GM18498 (cell line): ENCODE measurements around the gene MAP3K15.
"Not testable (repeated sequence)": the region's sequence is repeated elsewhere in the genome, so short reads cannot be mapped to it uniquely, and the experiment has no call there.

Experiments
- ATAC-seq: cut with Tn5 transposase; IDR thresholded peaks from one replicate; pipeline ENCODE4 v1.9.1; 2021; ENCODE audit warnings: mild to moderate bottlenecking, moderate library complexity; ENCODE audit not compliant: unreplicated experiment

Gene MAP3K15

GRCh38 chrX:19422661-19423060, 92.6 kb downstream of the MAP3K15 start:
- ATAC-seq = not testable (repeated sequence)

DNA sequence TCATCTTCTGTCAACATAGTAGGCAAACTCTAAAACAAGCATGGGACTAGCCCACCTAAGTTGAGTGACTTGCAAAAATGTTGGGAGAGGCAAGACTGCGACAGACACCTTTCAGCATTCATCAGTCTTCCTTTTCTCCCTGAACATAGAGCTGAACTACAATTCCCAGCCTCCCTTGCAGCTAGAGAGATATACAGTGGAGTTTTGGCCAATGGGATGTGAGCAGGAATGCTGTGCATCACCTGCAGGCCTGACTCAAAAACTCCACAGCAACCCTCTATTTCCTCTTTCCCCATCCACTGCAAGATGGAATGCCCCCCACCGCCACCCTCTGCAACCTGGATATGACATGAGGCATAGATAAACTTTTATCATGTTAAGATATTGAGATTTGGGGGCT, 105.0 kb downstream of the MAP3K15 start:
- ATAC-seq = no peak

DNA sequence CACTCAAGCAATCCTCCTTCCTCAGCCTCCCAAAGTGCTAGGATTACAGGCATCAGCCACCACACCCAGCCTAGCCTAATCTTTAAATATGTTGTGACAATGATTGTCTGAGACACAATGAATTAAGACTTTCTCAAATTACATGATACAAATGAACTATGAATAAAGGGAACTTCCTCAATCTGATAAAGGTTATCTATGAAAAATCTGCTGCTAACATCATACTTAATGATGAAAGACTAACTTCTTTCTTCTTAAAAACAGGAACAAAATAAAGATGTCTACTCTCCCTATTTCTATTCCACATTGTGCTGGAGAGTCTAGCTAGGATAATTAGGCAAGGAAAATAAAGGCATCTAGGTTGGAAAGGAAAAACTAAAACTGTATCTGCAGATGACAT, 111.6 kb downstream of the MAP3K15 start:
- ATAC-seq = no peak

DNA sequence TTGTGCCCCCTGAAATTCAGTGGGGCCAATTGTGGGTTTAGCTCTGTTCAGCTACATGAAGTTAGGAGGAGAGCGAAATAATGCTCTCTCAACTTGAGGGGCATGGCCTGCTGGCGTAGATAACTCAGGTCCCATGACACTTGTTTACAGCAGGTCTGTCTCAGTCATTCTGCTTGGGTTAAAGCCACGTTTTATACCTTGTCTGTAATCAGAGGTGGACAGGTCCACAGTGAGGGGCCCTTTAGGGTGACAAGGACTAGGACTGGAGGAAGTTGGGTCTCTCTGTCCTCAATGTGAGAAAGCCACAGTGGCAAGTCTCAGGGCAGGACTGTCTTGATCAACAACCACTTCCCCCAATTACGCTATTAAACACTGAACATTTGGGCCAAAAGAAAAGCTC, 122.6 kb downstream of the MAP3K15 start:
- no peak for ATAC-seq

DNA sequence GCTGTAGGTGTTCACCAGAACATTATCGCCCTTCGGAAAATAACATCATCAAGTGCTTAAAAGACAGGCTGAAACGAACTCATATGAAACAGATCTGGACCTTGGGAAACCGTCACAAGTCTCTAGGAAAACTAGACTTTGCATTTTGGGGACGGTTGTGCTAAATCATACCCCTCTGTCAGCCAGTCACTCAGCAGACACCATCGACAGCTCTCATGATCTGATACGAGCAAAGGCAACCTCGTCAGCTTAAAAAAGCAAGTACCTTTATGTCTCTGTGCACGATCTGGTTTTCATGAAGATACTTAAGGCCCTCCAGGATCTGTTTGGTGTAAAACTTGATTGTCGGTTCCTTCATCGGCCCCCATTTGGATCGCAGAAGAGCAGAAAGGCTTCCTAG, 123.2 kb downstream of the MAP3K15 start:
- ATAC-seq = no peak

DNA sequence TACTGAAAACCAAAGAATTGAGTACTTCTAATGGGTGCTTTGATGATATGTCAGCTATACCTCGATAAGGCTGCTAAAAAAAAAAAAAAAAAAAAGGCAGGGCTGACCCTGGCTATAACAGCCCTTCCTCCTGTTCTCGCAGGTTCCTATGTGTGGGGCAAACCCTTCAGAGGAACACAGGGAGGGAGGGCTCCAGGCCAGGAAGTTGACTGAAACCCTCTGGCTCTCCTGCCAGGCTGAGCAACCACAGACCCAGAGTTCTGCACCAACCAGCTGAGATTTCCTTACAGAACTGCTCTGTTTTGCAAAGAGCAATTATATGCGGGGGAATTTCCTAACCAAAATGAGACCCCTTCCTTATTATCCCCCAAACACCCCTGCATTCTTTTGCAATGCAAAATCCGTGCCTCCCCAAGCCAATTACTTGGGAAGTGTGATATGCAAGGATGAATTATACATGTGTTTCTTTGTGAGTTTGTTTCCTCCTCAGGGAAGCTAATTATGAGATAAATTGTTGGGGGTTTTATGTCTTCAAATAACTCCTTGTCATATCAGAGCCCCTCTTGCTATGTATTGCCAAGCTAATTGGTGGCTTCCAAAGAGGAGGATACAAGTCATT, 126.0 kb downstream of the MAP3K15 start:
- ATAC-seq = no peak

DNA sequence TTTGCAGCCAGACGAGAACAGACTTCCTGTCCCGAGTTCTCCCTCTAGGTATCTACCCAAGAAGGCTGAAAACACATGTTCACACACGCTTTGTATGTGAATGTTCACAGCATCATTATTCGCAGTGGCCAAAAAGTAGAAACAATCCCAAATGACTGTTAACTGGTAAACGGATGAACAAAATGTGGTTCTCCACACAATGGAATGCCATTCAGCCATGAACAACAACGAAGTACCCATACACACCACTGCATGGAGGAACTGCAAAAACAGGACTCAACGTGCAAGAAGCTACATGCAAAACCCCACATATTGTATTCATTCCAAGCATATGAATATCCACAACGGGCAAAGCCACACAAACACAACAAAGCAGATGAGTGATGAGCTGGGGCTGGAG, 126.6 kb downstream of the MAP3K15 start:
- no peak for ATAC-seq

- no peak for ATAC-seq
Observed at GRCh38 chrX:19388064-19388679, 127.1 kb downstream of the MAP3K15 start.

DNA sequence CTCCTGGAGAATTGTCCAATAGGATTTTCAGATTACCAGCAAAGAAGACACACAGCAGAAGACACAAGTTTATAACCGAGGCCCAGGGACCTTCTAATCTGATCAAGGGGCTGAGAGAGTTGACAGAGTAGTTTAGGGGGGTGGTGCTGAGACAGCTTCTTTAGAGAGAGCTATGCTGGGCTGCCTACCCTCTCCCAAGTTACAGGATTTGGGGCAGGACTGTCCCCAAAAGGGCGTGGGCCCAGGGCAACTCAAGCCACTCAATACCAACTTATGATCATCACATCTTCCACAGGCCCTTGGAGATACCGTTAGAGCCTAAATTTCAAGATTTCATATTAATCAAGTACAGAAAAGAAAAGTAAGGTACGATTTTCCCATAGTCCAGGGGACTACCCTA, 128.6 kb downstream of the MAP3K15 start:
- no peak for ATAC-seq

GRCh38 chrX:19382555-19383145, 132.7 kb downstream of the MAP3K15 start:
- peak; percentile 58 for ATAC-seq

GRCh38 chrX:19381326-19381725, 134.0 kb downstream of the MAP3K15 start:
- ATAC-seq = no peak

GRCh38 chrX:19377799-19378198, 137.5 kb downstream of the MAP3K15 start:
- no peak for ATAC-seq

DNA sequence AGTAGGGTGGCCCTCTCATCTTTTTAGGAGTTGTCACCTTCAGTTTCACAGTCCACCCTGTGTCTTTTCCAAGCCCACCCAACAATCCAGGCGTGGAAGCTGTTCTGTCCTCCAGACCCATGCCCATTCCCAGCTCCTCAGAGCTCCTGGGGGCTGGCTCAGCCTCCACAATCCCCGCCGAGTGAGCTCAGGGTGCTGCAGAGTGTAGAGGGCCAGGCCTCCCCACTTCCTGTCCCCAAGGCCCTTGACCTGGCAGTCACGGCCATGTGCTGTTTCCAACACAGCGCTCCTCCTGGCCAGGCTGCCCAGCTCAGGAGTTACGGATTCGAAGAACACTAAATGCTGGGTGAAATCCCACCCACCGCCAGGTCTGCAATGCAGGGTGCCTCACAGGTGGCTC, 139.8 kb downstream of the MAP3K15 start:
- ATAC-seq = no peak

GRCh38 chrX:19373351-19373891, 141.9 kb downstream of the MAP3K15 start:
- no peak for ATAC-seq

GRCh38 chrX:19372547-19373331, 142.6 kb downstream of the MAP3K15 start:
- ATAC-seq = no peak

DNA sequence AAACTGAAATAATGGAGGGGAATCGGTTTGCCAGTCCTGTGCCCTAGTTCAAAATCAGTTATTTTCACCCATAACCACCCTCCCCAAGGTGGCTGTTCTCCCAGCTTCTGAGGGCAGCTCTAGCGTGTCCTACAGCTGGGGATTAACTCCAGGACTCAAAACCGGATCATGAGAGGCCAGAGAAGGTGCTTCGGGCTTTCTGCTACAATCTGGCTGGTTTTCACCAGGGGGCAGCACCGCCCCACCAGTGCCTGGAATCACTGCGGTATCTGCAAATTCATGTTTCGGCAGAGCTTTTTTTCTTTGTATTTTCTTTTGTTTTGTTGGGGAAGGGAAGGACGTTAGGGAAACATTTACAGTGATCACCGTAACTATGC, 143.2 kb downstream of the MAP3K15 start:
- ATAC-seq = no peak

- ATAC-seq = no peak
Observed at GRCh38 chrX:19370061-19370460, 145.2 kb downstream of the MAP3K15 start.

- ATAC-seq = no peak
Observed at GRCh38 chrX:19368576-19368975, 146.7 kb downstream of the MAP3K15 start.

DNA sequence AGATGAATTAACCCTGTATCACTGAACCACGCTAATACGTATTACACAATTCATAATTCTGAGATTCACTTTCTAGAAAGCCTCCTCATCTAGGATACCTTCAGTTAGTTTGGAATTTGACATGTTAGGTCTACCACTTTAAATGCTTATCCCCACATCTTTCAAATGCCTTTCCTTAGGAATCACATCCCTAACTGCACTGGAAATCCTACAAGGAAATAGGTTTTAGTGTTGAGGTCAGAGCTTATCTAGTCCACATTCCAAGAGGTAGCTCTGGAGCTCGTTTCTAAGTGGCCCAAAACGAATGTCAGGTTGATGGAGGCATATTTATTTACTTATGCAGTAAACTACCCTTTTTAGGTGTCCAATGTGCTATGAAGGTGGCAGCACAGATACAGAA, 153.6 kb downstream of the MAP3K15 start:
- ATAC-seq = no peak

- ATAC-seq = no peak
Observed at GRCh38 chrX:19360903-19361302, 154.4 kb downstream of the MAP3K15 start.

GRCh38 chrX:19358521-19358920, 156.8 kb downstream of the MAP3K15 start:
- no peak for ATAC-seq

- no peak for ATAC-seq
Observed at GRCh38 chrX:19354625-19355024, 160.7 kb downstream of the MAP3K15 start.
